WTC11 (cell line): Measurements from ENCODE around the gene MAP7D1. TPM values are rescaled to one million over a fixed set of nuclear protein-coding genes. Genes with fewer than 3 reads are reported as not detected.
A peak's percentile ranks its signal among the peaks of the same experiment; 100 is the strongest.

Source experiments
- ATAC-seq: fragments of 200-7000 bp; cut with Tn5 transposase; 2 replicates; pipeline ENCODE4 v1.10.0; 2021; ENCODE audit warnings: mild to moderate bottlenecking, moderate library complexity
- CTCF ChIA-PET: fragments of 300-600 bp; sonication (Branson Sonifier 250); formaldehyde crosslinking; loops from one replicate; lab custom pipeline; 2021; ENCODE audit warnings: antibody characterized with exemption; lab: Charles Lee
- POLR2A ChIA-PET: fragments of 350-600 bp; sonication (Branson Sonifier 250); formaldehyde crosslinking; loops from one replicate; lab custom pipeline; 2021; ENCODE audit warnings: antibody characterized with exemption; lab: Charles Lee
- DNase-seq: peaks from one replicate; pipeline ENCODE4 v3.0.0; 2021; ENCODE audit warnings: low spot score
- H3K27ac Mint-ChIP-seq: 2 replicates; pipeline ENCODE4 v1.8.0; 2021; ENCODE audit warnings: mixed read lengths
- H3K27me3 Mint-ChIP-seq: 2 replicates; pipeline ENCODE4 v1.8.0; 2021; ENCODE audit warnings: low read depth, mild to moderate bottlenecking, moderate library complexity, mixed read lengths
- H3K36me3 Mint-ChIP-seq: 2 replicates; pipeline ENCODE4 v1.8.0; 2021; ENCODE audit warnings: mixed read lengths
- H3K4me1 Mint-ChIP-seq: 2 replicates; pipeline ENCODE4 v1.8.0; 2022; ENCODE audit warnings: mixed read lengths
- H3K4me3 Mint-ChIP-seq: 2 replicates; pipeline ENCODE4 v1.8.0; 2021; ENCODE audit warnings: mild to moderate bottlenecking, moderate library complexity, mixed read lengths
- H3K9me3 Mint-ChIP-seq: 2 replicates; pipeline ENCODE4 v1.8.0; 2021; ENCODE audit warnings: mixed read lengths
- CREB1 ChIP-seq: sonication (generic); formaldehyde crosslinking; IDR thresholded peaks from 2 replicates; pipeline ENCODE4 v1.8.0; 2023; ENCODE audit warnings: mild to moderate bottlenecking, missing genetic modification reagents
- FOXJ3 ChIP-seq: sonication (generic); formaldehyde crosslinking; IDR thresholded peaks from 2 replicates; pipeline ENCODE4 v1.9.0; 2021; ENCODE audit warnings: missing genetic modification reagents, mild to moderate bottlenecking, borderline replicate concordance
- IRF2 ChIP-seq: sonication (generic); formaldehyde crosslinking; IDR thresholded peaks from 2 replicates; pipeline ENCODE4 v1.8.0; 2022; ENCODE audit warnings: low read depth, missing genetic modification reagents, borderline replicate concordance
- MYBL2 ChIP-seq: sonication (generic); formaldehyde crosslinking; IDR thresholded peaks from 2 replicates; pipeline ENCODE4 v1.8.1; 2023; ENCODE audit warnings: mild to moderate bottlenecking, moderate library complexity, missing genetic modification reagents
- NFE2L1 ChIP-seq: sonication (generic); formaldehyde crosslinking; IDR thresholded peaks from 2 replicates; pipeline ENCODE4 v1.8.1; 2023; ENCODE audit warnings: missing genetic modification reagents
- SMAD3 ChIP-seq: sonication (generic); formaldehyde crosslinking; IDR thresholded peaks from 2 replicates; pipeline ENCODE4 v1.8.0; 2022; ENCODE audit warnings: missing genetic modification reagents, mild to moderate bottlenecking, borderline replicate concordance
- SMAD4 ChIP-seq: sonication (generic); formaldehyde crosslinking; IDR thresholded peaks from 2 replicates; pipeline ENCODE4 v1.8.0; 2022; ENCODE audit warnings: mild to moderate bottlenecking, missing genetic modification reagents
- USF2 ChIP-seq: sonication (generic); formaldehyde crosslinking; IDR thresholded peaks from 2 replicates; pipeline ENCODE4 v1.8.1; 2023; ENCODE audit warnings: mild to moderate bottlenecking, missing genetic modification reagents, moderate library complexity
- ZNF263 ChIP-seq: sonication (generic); formaldehyde crosslinking; IDR thresholded peaks from 2 replicates; pipeline ENCODE4 v1.8.1; 2022; ENCODE audit warnings: low read depth, mild to moderate bottlenecking, moderate library complexity, missing genetic modification reagents
- total RNA-seq: library from RNA; stranded (reverse); gene quantifications from 3 replicates; pipeline ENCODE4 v1.2.3, GENCODE V29; 2021
- TF ChIP-seq, protein P1 (sequence below): sonication (generic); formaldehyde crosslinking; IDR thresholded peaks from 2 replicates; pipeline ENCODE4 v1.8.0; 2022; ENCODE audit warnings: missing genetic modification reagents
- TF ChIP-seq, protein P2 (sequence below): sonication (generic); formaldehyde crosslinking; IDR thresholded peaks from 2 replicates; pipeline ENCODE4 v1.8.0; 2023; ENCODE audit warnings: missing genetic modification reagents, mild to moderate bottlenecking, borderline replicate concordance

The MAP7D1 gene
- total RNA-seq, 1 experiment from 2014 or later, result 88.7 TPM

DNA sequence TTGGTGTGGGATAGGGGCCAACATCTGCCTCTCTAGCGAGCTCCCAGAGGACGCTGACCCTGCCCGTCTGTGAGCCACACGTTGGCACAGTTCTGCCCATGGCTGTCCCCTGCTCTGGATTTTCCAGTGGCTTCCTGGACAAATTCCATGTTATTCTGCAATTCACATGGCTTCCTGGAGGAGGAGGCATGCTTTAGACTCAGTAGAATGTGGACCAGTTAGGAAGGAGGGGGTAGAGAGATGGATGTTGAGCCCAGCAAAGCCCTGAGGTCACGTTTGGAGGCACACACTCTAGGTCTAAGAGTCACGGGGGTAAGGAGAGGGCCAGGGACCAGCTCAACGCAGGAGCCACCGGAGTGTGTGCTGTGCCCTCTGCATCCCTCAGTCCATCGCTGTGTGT is 43.1 kb upstream of the MAP7D1 start:
- CTCF ChIA-PET, result interaction anchor here (2.3 to 3.7 kb wide), 2 partner anchors 21 to 75 kb away, joined by 9 to 21 read pairs; no protein-coding TSS in a partner anchor
- Mint-ChIP-seq H3K9me3 (no peaks in the 10 kb centered on the region), H3K36me3 (no peaks in the 10 kb centered on the region), H3K27ac (no peak overlapping the region), H3K4me3 (no peak overlapping the region), H3K4me1 (no peaks in the 10 kb centered on the region), H3K27me3 (no peaks in the 10 kb centered on the region)
- TF ChIP-seq CREB1 (CRISPR knock-in tag) (no peak), SMAD4 (CRISPR knock-in tag) (no peak)
- no peak for ATAC-seq
- DNase-seq, result no peak
- POLR2A ChIA-PET, result no interaction called here

DNA sequence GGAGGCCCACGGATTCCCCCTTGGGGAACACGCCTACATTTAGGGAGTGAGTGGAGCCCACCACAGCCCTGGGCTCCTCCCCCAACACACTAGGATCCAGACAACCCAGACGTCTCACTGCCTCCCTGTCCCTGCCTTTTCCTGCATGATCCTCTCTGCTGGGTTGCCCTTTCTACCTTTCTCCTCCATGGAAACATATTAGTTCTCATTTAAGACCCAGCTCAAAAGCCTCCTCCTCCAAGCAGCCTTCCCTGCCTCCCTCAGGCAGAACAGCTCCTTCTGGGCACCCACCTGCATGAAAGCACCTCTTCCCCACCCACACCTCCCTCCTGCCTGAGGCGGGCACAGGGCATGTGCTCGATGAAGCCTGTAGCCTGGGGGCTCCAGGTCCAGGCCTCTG is 41.6 kb upstream of the MAP7D1 start:
- Mint-ChIP-seq H3K9me3 (no peaks in the 10 kb centered on the region), H3K4me1 (no peaks in the 10 kb centered on the region)

GRCh38 chr1:36115200-36115669 is 40.7 kb upstream of the MAP7D1 start:
- Mint-ChIP-seq H3K4me3 (no peak overlapping the region), H3K27me3 (no peaks in the 10 kb centered on the region), H3K4me1 (no peaks in the 10 kb centered on the region), H3K36me3 (no peaks in the 10 kb centered on the region), H3K9me3 (no peaks in the 10 kb centered on the region), H3K27ac (no peak overlapping the region)
- ChIA-PET POLR2A (no interaction called here), CTCF (interaction anchor here (1.2 to 3.7 kb wide), 8 partner anchors 9 to 254 kb away, joined by 3 to 21 read pairs (median 4); partner anchors contain the start of gene TRAPPC3)
- no peak for ATAC-seq
- DNase-seq, result no peak
- TF ChIP-seq, protein P1, sequence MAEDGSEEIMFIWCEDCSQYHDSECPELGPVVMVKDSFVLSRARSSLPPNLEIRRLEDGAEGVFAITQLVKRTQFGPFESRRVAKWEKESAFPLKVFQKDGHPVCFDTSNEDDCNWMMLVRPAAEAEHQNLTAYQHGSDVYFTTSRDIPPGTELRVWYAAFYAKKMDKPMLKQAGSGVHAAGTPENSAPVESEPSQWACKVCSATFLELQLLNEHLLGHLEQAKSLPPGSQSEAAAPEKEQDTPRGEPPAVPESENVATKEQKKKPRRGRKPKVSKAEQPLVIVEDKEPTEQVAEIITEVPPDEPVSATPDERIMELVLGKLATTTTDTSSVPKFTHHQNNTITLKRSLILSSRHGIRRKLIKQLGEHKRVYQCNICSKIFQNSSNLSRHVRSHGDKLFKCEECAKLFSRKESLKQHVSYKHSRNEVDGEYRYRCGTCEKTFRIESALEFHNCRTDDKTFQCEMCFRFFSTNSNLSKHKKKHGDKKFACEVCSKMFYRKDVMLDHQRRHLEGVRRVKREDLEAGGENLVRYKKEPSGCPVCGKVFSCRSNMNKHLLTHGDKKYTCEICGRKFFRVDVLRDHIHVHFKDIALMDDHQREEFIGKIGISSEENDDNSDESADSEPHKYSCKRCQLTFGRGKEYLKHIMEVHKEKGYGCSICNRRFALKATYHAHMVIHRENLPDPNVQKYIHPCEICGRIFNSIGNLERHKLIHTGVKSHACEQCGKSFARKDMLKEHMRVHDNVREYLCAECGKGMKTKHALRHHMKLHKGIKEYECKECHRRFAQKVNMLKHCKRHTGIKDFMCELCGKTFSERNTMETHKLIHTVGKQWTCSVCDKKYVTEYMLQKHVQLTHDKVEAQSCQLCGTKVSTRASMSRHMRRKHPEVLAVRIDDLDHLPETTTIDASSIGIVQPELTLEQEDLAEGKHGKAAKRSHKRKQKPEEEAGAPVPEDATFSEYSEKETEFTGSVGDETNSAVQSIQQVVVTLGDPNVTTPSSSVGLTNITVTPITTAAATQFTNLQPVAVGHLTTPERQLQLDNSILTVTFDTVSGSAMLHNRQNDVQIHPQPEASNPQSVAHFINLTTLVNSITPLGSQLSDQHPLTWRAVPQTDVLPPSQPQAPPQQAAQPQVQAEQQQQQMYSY, result no peak
- TF ChIP-seq MYBL2 (CRISPR knock-in tag), result no peak
- TF ChIP-seq, protein P2, sequence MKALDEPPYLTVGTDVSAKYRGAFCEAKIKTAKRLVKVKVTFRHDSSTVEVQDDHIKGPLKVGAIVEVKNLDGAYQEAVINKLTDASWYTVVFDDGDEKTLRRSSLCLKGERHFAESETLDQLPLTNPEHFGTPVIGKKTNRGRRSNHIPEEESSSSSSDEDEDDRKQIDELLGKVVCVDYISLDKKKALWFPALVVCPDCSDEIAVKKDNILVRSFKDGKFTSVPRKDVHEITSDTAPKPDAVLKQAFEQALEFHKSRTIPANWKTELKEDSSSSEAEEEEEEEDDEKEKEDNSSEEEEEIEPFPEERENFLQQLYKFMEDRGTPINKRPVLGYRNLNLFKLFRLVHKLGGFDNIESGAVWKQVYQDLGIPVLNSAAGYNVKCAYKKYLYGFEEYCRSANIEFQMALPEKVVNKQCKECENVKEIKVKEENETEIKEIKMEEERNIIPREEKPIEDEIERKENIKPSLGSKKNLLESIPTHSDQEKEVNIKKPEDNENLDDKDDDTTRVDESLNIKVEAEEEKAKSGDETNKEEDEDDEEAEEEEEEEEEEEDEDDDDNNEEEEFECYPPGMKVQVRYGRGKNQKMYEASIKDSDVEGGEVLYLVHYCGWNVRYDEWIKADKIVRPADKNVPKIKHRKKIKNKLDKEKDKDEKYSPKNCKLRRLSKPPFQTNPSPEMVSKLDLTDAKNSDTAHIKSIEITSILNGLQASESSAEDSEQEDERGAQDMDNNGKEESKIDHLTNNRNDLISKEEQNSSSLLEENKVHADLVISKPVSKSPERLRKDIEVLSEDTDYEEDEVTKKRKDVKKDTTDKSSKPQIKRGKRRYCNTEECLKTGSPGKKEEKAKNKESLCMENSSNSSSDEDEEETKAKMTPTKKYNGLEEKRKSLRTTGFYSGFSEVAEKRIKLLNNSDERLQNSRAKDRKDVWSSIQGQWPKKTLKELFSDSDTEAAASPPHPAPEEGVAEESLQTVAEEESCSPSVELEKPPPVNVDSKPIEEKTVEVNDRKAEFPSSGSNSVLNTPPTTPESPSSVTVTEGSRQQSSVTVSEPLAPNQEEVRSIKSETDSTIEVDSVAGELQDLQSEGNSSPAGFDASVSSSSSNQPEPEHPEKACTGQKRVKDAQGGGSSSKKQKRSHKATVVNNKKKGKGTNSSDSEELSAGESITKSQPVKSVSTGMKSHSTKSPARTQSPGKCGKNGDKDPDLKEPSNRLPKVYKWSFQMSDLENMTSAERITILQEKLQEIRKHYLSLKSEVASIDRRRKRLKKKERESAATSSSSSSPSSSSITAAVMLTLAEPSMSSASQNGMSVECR (CRISPR knock-in tag), result no peak

More for the DNA sequence above, 41.6 kb upstream of the MAP7D1 start:
- ATAC-seq (peak; percentile 13; the same call in 1 of the 2 replicates), DNase-seq (no peak)
- CTCF ChIA-PET, result interaction anchor here (0.7 to 3.7 kb wide), 8 partner anchors 8 to 255 kb away, joined by 3 to 21 read pairs (median 4); partner anchors contain the start of gene TRAPPC3
- POLR2A ChIA-PET, result no interaction called here
- TF ChIP-seq SMAD3 (CRISPR knock-in tag) (no peak), FOXJ3 (CRISPR knock-in tag) (no peak), USF2 (no peak), NFE2L1 (CRISPR knock-in tag) (no peak), ZNF263 (CRISPR knock-in tag) (no peak), IRF2 (no peak)
- Mint-ChIP-seq H3K36me3 (no peaks in the 10 kb centered on the region), H3K4me3 (no peak overlapping the region), H3K27ac (no peak overlapping the region), H3K27me3 (no peaks in the 10 kb centered on the region)
